SU-DHL-6 (cell line): ENCODE data around the gene KRT5.

Experiments
- H2AFZ ChIP-seq: fragments of 200-600 bp; sonication (generic); 2 replicates; pipeline ENCODE4 v1.6.1; 2014; ENCODE audit warnings: low read depth, mild to moderate bottlenecking, moderate library complexity, mixed read lengths, antibody characterized with exemption, low read length; ENCODE audit not compliant: severe bottlenecking
- H3F3A ChIP-seq: fragments of 200-600 bp; shearing (Covaris generic); 2 replicates; pipeline ENCODE4 v1.6.0; 2016; ENCODE audit warnings: antibody characterized with exemption, mild to moderate bottlenecking; ENCODE audit not compliant: insufficient read depth
- H3K27ac ChIP-seq: fragments of 200-600 bp; sonication (generic); 2 replicates; pipeline ENCODE4 v1.5.1; 2016; ENCODE audit warnings: low read depth, mild to moderate bottlenecking, low read length, moderate library complexity, mixed read lengths
- H3K27me3 ChIP-seq: fragments of 200-600 bp; sonication (generic), shearing (Covaris generic); 2 replicates; pipeline ENCODE4 v1.6.0; 2014; ENCODE audit warnings: mild to moderate bottlenecking, low read length
- H3K36me3 ChIP-seq: fragments of 200-600 bp; sonication (generic); 2 replicates; pipeline ENCODE4 v1.6.1; 2014; ENCODE audit warnings: mild to moderate bottlenecking, low read length, mixed read lengths
- H3K4me2 ChIP-seq: fragments of 300-600, 200-600 bp; shearing (Covaris generic), sonication (generic); 2 replicates; pipeline ENCODE4 v1.6.0; 2014; ENCODE audit warnings: low read length, low read depth, mild to moderate bottlenecking; ENCODE audit not compliant: poor library complexity, severe bottlenecking
- H3K4me3 ChIP-seq: fragments of 200-600 bp; sonication (generic); 2 replicates; pipeline ENCODE4 v1.5.1; 2014; ENCODE audit warnings: antibody characterized with exemption, low read length, mild to moderate bottlenecking, mixed read lengths; ENCODE audit not compliant: insufficient read depth, poor library complexity, severe bottlenecking
- H3K79me2 ChIP-seq: fragments of 200-600 bp; sonication (generic); 2 replicates; pipeline ENCODE4 v1.6.1; 2014; ENCODE audit warnings: mild to moderate bottlenecking, low read length, moderate library complexity; ENCODE audit not compliant: insufficient read depth
- H3K9ac ChIP-seq: fragments of 200-600 bp; sonication (generic); 2 replicates; pipeline ENCODE4 v1.7.0; 2014; ENCODE audit warnings: mild to moderate bottlenecking, low read length
- H3K9me2 ChIP-seq: fragments of 200-600 bp; sonication (generic); replicated peaks from 2 replicates; pipeline ENCODE4 v1.6.1; 2014; ENCODE audit warnings: low read length; ENCODE audit not compliant: insufficient read depth
- H3K9me3 ChIP-seq: fragments of 200-600 bp; sonication (generic); 2 replicates; pipeline ENCODE4 v1.6.1; 2014; ENCODE audit warnings: low read length, mixed read lengths; ENCODE audit not compliant: insufficient read depth
- H4K20me1 ChIP-seq: fragments of 200-600 bp; sonication (generic); 2 replicates; pipeline ENCODE4 v1.6.1; 2014; ENCODE audit warnings: low read depth, mild to moderate bottlenecking, antibody characterized with exemption, low read length, moderate library complexity, mixed read lengths
- CTCF ChIP-seq: fragments of 200-600 bp; sonication (generic); IDR thresholded peaks from one replicate; pipeline ENCODE4 v1.5.1; 2017; ENCODE audit warnings: antibody characterized with exemption, mild to moderate bottlenecking, low read length, moderate library complexity; ENCODE audit not compliant: insufficient read depth, poor library complexity, severe bottlenecking
- EZH2phosphoT487 ChIP-seq: fragments of 200-600 bp; sonication (generic), shearing (Covaris generic); conservative IDR thresholded peaks from 2 replicates; pipeline ENCODE4 v1.6.1; 2018; ENCODE audit warnings: mild to moderate bottlenecking, antibody characterized with exemption, low read length, moderate library complexity, mixed read lengths

The KRT5 gene

GRCh38 chr12:52534482-52534881 lies 14.3 kb upstream of the KRT5 start:
- H3K27me3 ChIP-seq = no peaks in the 10 kb centered on the region
- no peak overlapping the region for H3K27ac ChIP-seq
- H3K4me2 ChIP-seq = no peak overlapping the region
- H3F3A ChIP-seq = no peaks in the 10 kb centered on the region
- H3K79me2 ChIP-seq = no peaks in the 10 kb centered on the region
- H3K4me3 ChIP-seq = no peak overlapping the region
- no peaks in the 10 kb centered on the region for H3K36me3 ChIP-seq
- H2AFZ ChIP-seq = no peak overlapping the region
- H3K9me3 ChIP-seq = no peaks in the 10 kb centered on the region
- no peaks in the 10 kb centered on the region for H3K9me2 ChIP-seq
- TF ChIP-seq EZH2phosphoT487 = no peak
- no peak for TF ChIP-seq CTCF
- H3K9ac ChIP-seq = no peak overlapping the region
- no peaks in the 10 kb centered on the region for H4K20me1 ChIP-seq

DNA sequence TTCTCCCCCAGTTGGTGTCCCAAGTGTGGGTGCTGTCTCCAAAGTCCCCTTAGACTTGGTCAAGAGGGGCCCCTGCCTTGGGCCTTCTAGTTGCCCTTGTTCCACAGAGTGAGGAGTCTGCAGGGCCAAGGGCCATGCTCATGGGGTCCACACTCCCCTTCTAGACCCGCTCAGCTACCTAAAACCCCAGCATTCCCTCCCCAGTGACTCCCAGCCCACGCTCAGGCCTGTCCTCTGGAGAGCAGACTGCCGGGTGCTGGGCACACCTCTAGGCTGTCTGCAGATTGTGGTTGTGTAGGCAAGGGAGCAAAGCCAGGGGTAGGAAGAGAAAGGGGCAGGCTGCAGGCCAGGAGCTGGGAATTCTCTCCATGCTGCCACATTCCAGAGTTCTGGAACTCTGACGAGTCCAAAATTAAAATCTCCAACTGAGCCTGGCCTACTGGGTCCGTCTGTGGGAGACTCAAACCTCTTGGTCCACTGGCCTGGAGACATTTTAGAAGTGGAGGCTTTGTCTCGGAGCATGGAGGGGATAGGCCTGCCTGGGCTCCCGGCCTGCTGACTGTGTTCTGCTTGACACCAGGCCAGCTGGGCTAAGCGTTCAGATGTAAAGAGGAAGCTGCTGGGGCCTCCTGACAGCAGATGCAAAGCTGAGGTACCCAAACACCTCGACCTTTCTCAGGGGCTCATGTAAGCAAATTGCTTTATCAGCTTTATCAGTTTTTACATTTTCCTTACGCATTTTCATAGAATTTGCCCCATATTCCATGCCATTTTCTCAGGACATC lies 13.7 kb upstream of the KRT5 start:
- TF ChIP-seq CTCF (no peak), EZH2phosphoT487 (no peak)
- no peak overlapping the region for H3K4me2 ChIP-seq
- no peaks in the 10 kb centered on the region for H3K36me3 ChIP-seq
- no peak overlapping the region for H3K9ac ChIP-seq
- no peaks in the 10 kb centered on the region for H3F3A ChIP-seq
- no peaks in the 10 kb centered on the region for H3K9me2 ChIP-seq
- H3K27me3 ChIP-seq = no peaks in the 10 kb centered on the region
- H2AFZ ChIP-seq = no peak overlapping the region
- no peak overlapping the region for H3K4me3 ChIP-seq
- H4K20me1 ChIP-seq = no peaks in the 10 kb centered on the region
- H3K27ac ChIP-seq = no peak overlapping the region
- H3K79me2 ChIP-seq = no peaks in the 10 kb centered on the region
- no peaks in the 10 kb centered on the region for H3K9me3 ChIP-seq

DNA sequence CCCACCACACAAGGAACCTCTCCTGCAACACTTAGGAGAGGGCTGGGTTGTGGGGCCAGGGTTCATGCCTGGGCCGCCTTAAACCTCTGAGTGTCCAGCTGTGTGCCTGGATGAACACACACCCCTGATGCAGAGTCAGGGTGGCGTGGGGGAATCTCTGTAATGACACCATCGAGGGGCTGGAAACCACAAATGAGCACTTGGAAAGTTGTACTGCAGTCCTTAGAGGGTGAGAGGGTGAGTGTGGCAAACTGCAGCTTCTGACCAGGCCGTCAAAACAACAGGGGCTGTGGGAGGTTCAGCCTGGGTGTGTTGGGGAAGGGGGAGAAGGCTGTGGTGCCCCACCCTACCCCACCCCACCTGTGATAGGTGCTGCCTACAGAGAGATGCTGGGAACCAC lies 12.4 kb upstream of the KRT5 start:
- no peak overlapping the region for H2AFZ ChIP-seq
- H3K27me3 ChIP-seq = no peaks in the 10 kb centered on the region
- TF ChIP-seq EZH2phosphoT487 (no peak), CTCF (no peak)
- no peaks in the 10 kb centered on the region for H3K36me3 ChIP-seq
- no peaks in the 10 kb centered on the region for H3F3A ChIP-seq
- H3K4me3 ChIP-seq = no peak overlapping the region
- H3K9me3 ChIP-seq = no peaks in the 10 kb centered on the region
- H3K27ac ChIP-seq = no peak overlapping the region
- H3K4me2 ChIP-seq = no peak overlapping the region
- H4K20me1 ChIP-seq = no peaks in the 10 kb centered on the region
- H3K9ac ChIP-seq = no peak overlapping the region
- no peaks in the 10 kb centered on the region for H3K79me2 ChIP-seq
- no peaks in the 10 kb centered on the region for H3K9me2 ChIP-seq
